HUDEP-2 (cell line): Measurements from ENCODE around the gene PINLYP.
"Not testable (repeated sequence)": the region's sequence is repeated elsewhere in the genome, so short reads cannot be mapped to it uniquely, and the experiment has no call there.

Experiments used
- DNase-seq, 76 experiments: peaks; one replicate each; lab custom pipeline; 2025; ENCODE audit not compliant: unreplicated experiment in 76 of 76; lab: John Stamatoyannopoulos, UW

The PINLYP gene

GRCh38 chr19:43598445-43599240, 23.0 kb downstream of the PINLYP start:
- DNase-seq, result no peak

DNA sequence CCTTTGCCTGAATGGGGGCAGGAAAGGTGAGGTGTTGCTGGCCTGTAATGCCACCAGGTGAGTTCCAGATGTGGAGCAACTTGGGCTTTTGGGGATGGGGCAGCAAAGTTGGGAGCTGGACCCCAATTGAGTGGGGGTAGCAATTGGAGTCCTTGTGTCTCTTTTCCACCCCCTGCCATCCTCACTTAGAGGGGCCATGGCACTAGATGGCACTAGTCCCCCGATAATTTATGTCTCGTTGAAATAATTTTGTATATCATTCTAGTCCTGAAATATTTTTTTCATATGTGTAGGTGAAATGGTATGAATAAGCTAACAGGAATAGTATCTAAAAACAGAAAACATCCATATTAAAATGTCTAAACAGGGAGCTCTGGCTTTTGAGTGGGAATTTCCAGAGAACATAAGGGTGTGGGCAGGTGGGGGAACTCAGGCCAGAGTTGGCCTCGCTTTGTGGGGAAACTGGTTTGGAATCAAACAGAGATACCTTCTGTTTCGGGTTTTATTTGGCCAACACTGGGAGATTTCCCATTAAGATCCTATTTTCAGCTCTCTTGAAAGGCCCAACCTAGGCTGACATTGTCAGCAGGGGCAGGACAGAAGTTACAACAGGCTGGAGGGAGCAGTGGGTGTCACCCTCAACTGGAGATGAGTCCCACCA, 24.2 kb downstream of the PINLYP start:
- no peak for DNase-seq

GRCh38 chr19:43600326-43600725, 24.7 kb downstream of the PINLYP start:
- DNase-seq, result not testable (repeated sequence)

- peak in 2 of 76 experiments; percentile 9 to 19 for DNase-seq
These were observed 30.4 kb downstream of the PINLYP start for GRCh38 chr19:43605875-43606568.

- no peak for DNase-seq
These were observed 31.1 kb downstream of the PINLYP start for GRCh38 chr19:43606569-43607229.

DNA sequence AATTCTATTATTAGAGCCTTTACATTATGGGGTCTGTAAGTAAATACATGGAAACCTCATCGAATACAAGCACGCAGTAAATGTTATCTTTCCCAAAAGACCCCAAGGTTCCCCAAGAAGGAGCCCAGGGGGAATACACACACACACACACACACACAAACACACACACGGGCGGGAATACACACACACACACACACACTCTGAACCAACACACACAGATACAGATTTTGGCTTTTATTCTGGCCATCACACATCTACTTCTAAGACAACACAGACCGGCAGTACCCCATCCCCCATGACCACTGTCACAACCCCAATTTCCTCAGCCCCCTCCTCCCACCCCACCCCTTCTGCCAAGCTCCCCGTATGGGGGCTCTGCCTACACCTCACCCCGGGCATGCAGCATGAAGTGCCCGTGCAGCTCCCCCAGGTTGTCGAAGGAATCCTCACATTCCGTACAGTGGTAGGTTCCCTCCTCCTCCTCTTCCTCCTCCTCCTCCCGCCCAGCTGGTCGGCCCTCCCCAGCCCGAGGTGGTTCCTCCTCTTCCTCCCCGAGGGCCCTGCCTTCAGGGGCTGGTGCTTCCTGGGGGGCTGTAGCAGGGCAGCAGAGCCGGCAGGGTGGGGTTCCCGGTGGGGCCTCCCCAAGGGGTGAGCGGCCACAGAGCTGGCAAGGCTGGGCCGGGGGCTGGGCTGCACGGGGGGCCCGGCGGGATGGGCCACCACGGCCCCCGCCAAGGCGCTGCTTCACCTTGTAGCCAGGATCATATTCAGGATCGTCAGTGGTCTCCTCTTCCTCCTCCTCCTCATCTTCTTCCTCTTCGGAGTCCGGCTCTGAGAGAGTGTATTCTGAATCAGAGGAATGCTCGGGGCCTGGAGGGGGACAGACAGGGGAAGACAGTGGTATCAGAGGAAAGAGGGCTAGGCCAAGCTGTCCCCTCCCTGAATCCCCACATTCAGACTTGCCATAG, 31.9 kb downstream of the PINLYP start:
- no peak for DNase-seq

GRCh38 chr19:43609872-43610271, 34.3 kb downstream of the PINLYP start:
- DNase-seq, result no peak

DNA sequence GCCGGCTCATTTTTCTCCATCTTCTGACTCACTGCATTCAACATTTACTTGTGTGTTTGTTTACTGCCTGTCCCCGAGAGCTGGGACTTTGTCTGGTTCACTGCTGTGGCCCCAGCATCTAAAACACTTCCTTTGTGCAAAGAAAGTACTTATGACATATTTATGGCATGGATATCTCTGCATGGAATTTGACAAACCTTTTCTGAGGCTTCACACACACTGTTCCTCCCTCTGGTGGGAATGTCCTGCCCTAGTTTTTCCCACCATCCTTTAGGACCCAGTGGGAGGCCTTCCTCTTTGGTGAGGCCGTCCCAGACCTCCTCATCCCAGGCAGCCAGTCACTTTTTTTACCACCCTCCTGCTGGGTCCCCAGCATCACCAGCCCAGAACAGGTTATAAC, 34.9 kb downstream of the PINLYP start:
- no peak for DNase-seq

- DNase-seq, result no peak
These were observed 36.2 kb downstream of the PINLYP start, which contains the start of gene SRRM5 for GRCh38 chr19:43611788-43612187. Gene SRRM5 (plus strand): TSS chr19:43612088. CDS start chr19:43612122, 34 bp downstream.

- DNase-seq, result no peak
These were observed 36.8 kb downstream of the PINLYP start for GRCh38 chr19:43612374-43612773.

DNA sequence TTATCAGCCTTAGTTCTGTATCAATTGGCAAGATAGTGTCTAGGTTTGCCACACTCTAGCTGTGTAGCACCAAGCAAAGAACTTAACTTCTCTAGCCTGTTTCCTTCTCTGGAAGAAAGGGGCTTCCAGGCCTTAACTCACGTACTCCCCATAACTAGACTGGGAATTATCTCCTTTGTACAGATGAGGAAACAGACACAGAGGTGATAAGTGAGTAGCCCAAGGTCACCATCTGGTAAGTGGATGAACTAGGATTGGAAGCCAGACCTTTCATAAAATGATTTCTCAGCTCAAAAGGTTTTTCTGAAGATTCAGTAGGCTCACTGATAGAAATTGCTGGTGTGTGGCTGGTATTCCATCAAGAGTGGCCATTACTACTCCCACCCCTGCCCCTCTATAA, 40.7 kb downstream of the PINLYP start:
- DNase-seq, result peak in 2 of 76 experiments; percentile 15 to 28

DNA sequence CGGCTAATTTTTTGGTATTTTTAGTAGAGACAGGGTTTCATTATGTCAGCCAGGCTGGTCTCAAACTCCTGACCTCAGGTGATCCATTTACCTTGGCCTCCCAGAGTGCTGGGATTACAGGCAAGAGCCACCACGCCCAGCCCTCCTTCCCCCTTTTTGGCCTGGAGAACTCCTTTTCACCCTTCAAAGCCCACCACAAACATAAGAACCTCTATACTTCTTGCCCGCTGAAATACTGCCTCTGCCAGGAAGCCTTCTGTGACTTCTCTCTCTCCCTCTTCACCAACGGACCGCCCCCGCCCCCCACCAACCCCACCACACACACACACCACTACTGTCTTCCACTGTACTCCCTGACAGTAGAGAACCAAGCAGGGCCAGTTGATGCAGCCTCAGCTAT, 41.4 kb downstream of the PINLYP start:
- DNase-seq, result no peak

- DNase-seq, result peak in 62 of 76 experiments; percentile 27 to 97 (median 70)
These were observed 43.3 kb downstream of the PINLYP start for GRCh38 chr19:43618921-43619261.

GRCh38 chr19:43619262-43620060, 43.9 kb downstream of the PINLYP start, which contains the start of gene ZNF428:
Gene ZNF428 (minus strand): TSS chr19:43619629. CDS start chr19:43614304, 5,325 bp downstream.
- peak in 75 of 76 experiments; percentile 33 to 97 (median 82) for DNase-seq

- DNase-seq, result no peak
These were observed 44.7 kb downstream of the PINLYP start for GRCh38 chr19:43620061-43621001.

DNA sequence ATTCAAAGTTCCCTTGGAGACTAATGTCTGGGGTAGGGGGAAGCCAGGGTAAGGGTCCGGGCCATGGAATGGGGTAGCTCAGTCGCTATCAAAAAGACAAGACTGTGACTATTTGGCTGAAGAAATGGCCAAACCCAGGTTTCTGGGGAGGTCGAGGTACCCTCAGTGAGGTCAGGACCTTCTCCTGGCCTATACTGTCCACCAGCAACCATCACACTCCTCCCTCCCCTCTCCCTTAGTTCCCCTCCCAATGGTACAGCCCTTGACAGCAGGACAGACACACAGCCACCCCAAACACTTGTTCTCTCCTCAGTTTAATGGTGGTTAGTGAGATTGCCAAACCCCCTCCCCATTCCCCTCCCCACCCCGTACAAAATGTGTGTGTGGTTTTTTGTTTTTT, 46.5 kb downstream of the PINLYP start:
- no peak for DNase-seq

DNA sequence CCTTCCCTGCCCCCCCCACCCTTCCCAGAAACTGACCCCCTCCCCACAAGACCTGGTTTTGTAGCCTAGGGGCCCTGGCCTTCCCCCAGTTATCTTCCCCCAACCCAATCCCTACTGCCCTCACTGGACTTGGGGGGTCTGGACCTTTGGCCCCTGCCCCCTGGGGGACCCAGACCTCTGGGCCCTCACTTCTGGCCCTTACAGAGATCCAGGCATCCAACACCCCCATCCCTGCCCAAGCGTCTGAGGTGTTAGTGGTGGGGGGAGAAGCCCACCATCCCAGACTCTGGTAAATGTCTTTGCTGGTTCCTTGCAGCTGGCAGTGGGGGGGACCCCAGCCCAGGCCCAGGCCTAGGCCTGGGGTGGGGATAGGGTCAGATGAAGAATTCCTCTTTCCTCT, 47.4 kb downstream of the PINLYP start:
- DNase-seq, result no peak
